Measurements from ENCODE around the gene IL33.

The IL33 gene

GRCh38 chr9:6214903-6215302 is 704 bp upstream of the IL33 start:
- Histone ChIP-seq H3K4me1 (ENCODE audit: control insufficient read depth in 2 of 2, insufficient read depth in 2 of 2, low read length in 2 of 2) (no peaks in the 10 kb centered on the region), H3K27ac (ENCODE audit: low read depth in 2 of 2, low read length in 2 of 2) (peak overlapping the region in 1 of 2 donors; percentile 3), H3K27me3 (ENCODE audit: control insufficient read depth in 2 of 2, insufficient read depth in 2 of 2, low read length in 2 of 2) (no peaks in the 10 kb centered on the region), H3K9me3 (ENCODE audit: control insufficient read depth in 2 of 2, low read length in 2 of 2) (peaks cover 3% of the 10 kb centered on the region in 2 donors), H3K36me3 (ENCODE audit: control insufficient read depth in 2 of 2, insufficient read depth in 2 of 2, low read length in 2 of 2) (no peaks in the 10 kb centered on the region), H3K4me3 (ENCODE audit: low read length in 2 of 2) (no peak overlapping the region), H3K9ac (ENCODE audit: low read depth in 1 of 2, low read length in 2 of 2) (no peak overlapping the region)

GRCh38 chr9:6216002-6216401 is 395 bp downstream of the IL33 start:
- Histone ChIP-seq H3K9me3 (ENCODE audit: control insufficient read depth in 2 of 2, low read length in 2 of 2) (no peaks in the 10 kb centered on the region), H3K4me3 (ENCODE audit: low read length in 2 of 2) (peak overlapping the region in 1 of 2 donors; percentile 41)

GRCh38 chr9:6216951-6217350 is 1.3 kb downstream of the IL33 start:
- no peak overlapping the region for H3K4me3 ChIP-seq (ENCODE audit: low read length in 2 of 2)
- H3K4me1 ChIP-seq (ENCODE audit: control insufficient read depth in 2 of 2, insufficient read depth in 2 of 2, low read length in 2 of 2): no peaks in the 10 kb centered on the region
- no peak overlapping the region for H3K9ac ChIP-seq (ENCODE audit: low read depth in 1 of 2, low read length in 2 of 2)
- H3K27ac ChIP-seq (ENCODE audit: low read depth in 2 of 2, low read length in 2 of 2): no peak overlapping the region
- H3K27me3 ChIP-seq (ENCODE audit: control insufficient read depth in 2 of 2, insufficient read depth in 2 of 2, low read length in 2 of 2): no peaks in the 10 kb centered on the region
- H3K36me3 ChIP-seq (ENCODE audit: control insufficient read depth in 2 of 2, insufficient read depth in 2 of 2, low read length in 2 of 2): no peaks in the 10 kb centered on the region
- H3K9me3 ChIP-seq (ENCODE audit: control insufficient read depth in 2 of 2, low read length in 2 of 2): no peaks in the 10 kb centered on the region

More at GRCh38 chr9:6216002-6216401, 395 bp downstream of the IL33 start:
- H3K9ac ChIP-seq (ENCODE audit: low read depth in 1 of 2, low read length in 2 of 2): no peak overlapping the region
- H3K27me3 ChIP-seq (ENCODE audit: control insufficient read depth in 2 of 2, insufficient read depth in 2 of 2, low read length in 2 of 2): no peaks in the 10 kb centered on the region
- H3K27ac ChIP-seq (ENCODE audit: low read depth in 2 of 2, low read length in 2 of 2): no peak overlapping the region
- H3K36me3 ChIP-seq (ENCODE audit: control insufficient read depth in 2 of 2, insufficient read depth in 2 of 2, low read length in 2 of 2): no peaks in the 10 kb centered on the region
- H3K4me1 ChIP-seq (ENCODE audit: control insufficient read depth in 2 of 2, insufficient read depth in 2 of 2, low read length in 2 of 2): no peaks in the 10 kb centered on the region

- peak overlapping the region in 1 of 2 donors; percentile 14 for H3K4me3 ChIP-seq (ENCODE audit: low read length in 2 of 2)
- no peaks in the 10 kb centered on the region for H3K27me3 ChIP-seq (ENCODE audit: control insufficient read depth in 2 of 2, insufficient read depth in 2 of 2, low read length in 2 of 2)
- H3K9ac ChIP-seq (ENCODE audit: low read depth in 1 of 2, low read length in 2 of 2): no peak overlapping the region
- no peak overlapping the region for H3K27ac ChIP-seq (ENCODE audit: low read depth in 2 of 2, low read length in 2 of 2)
- H3K4me1 ChIP-seq (ENCODE audit: control insufficient read depth in 2 of 2, insufficient read depth in 2 of 2, low read length in 2 of 2): no peaks in the 10 kb centered on the region
- no peaks in the 10 kb centered on the region for H3K36me3 ChIP-seq (ENCODE audit: control insufficient read depth in 2 of 2, insufficient read depth in 2 of 2, low read length in 2 of 2)
- H3K9me3 ChIP-seq (ENCODE audit: control insufficient read depth in 2 of 2, low read length in 2 of 2): no peaks in the 10 kb centered on the region
Observed at GRCh38 chr9:6218099-6218502, 2.5 kb downstream of the IL33 start.

- H3K36me3 ChIP-seq (ENCODE audit: control insufficient read depth in 2 of 2, insufficient read depth in 2 of 2, low read length in 2 of 2): no peaks in the 10 kb centered on the region
- H3K27me3 ChIP-seq (ENCODE audit: control insufficient read depth in 2 of 2, insufficient read depth in 2 of 2, low read length in 2 of 2): no peaks in the 10 kb centered on the region
- no peak overlapping the region for H3K27ac ChIP-seq (ENCODE audit: low read depth in 2 of 2, low read length in 2 of 2)
- no peak overlapping the region for H3K4me3 ChIP-seq (ENCODE audit: low read length in 2 of 2)
- H3K9me3 ChIP-seq (ENCODE audit: control insufficient read depth in 2 of 2, low read length in 2 of 2): no peaks in the 10 kb centered on the region
- no peaks in the 10 kb centered on the region for H3K4me1 ChIP-seq (ENCODE audit: control insufficient read depth in 2 of 2, insufficient read depth in 2 of 2, low read length in 2 of 2)
- H3K9ac ChIP-seq (ENCODE audit: low read depth in 1 of 2, low read length in 2 of 2): no peak overlapping the region
Observed at GRCh38 chr9:6219040-6219439, 3.4 kb downstream of the IL33 start.

- H3K9ac ChIP-seq (ENCODE audit: low read depth in 1 of 2, low read length in 2 of 2): no peak overlapping the region
- H3K4me1 ChIP-seq (ENCODE audit: control insufficient read depth in 2 of 2, insufficient read depth in 2 of 2, low read length in 2 of 2): no peaks in the 10 kb centered on the region
- no peaks in the 10 kb centered on the region for H3K9me3 ChIP-seq (ENCODE audit: control insufficient read depth in 2 of 2, low read length in 2 of 2)
- H3K27me3 ChIP-seq (ENCODE audit: control insufficient read depth in 2 of 2, insufficient read depth in 2 of 2, low read length in 2 of 2): no peaks in the 10 kb centered on the region
- H3K36me3 ChIP-seq (ENCODE audit: control insufficient read depth in 2 of 2, insufficient read depth in 2 of 2, low read length in 2 of 2): no peaks in the 10 kb centered on the region
- H3K27ac ChIP-seq (ENCODE audit: low read depth in 2 of 2, low read length in 2 of 2): no peak overlapping the region
- no peak overlapping the region for H3K4me3 ChIP-seq (ENCODE audit: low read length in 2 of 2)
Observed at GRCh38 chr9:6219981-6220380, 4.4 kb downstream of the IL33 start.

GRCh38 chr9:6224393-6225154 is 9.0 kb downstream of the IL33 start:
- Histone ChIP-seq H3K4me1 (ENCODE audit: control insufficient read depth in 2 of 2, insufficient read depth in 2 of 2, low read length in 2 of 2) (no peaks in the 10 kb centered on the region), H3K27ac (ENCODE audit: low read depth in 2 of 2, low read length in 2 of 2) (no peak overlapping the region), H3K4me3 (ENCODE audit: low read length in 2 of 2) (no peak overlapping the region), H3K27me3 (ENCODE audit: control insufficient read depth in 2 of 2, insufficient read depth in 2 of 2, low read length in 2 of 2) (no peaks in the 10 kb centered on the region), H3K36me3 (ENCODE audit: control insufficient read depth in 2 of 2, insufficient read depth in 2 of 2, low read length in 2 of 2) (no peaks in the 10 kb centered on the region), H3K9ac (ENCODE audit: low read depth in 1 of 2, low read length in 2 of 2) (no peak overlapping the region), H3K9me3 (ENCODE audit: control insufficient read depth in 2 of 2, low read length in 2 of 2) (no peaks in the 10 kb centered on the region)

- H3K4me1 ChIP-seq (ENCODE audit: control insufficient read depth in 2 of 2, insufficient read depth in 2 of 2, low read length in 2 of 2): peaks cover 0 to 7% of the 10 kb centered on the region in 2 donors
- H3K36me3 ChIP-seq (ENCODE audit: control insufficient read depth in 2 of 2, insufficient read depth in 2 of 2, low read length in 2 of 2): no peaks in the 10 kb centered on the region
- H3K27me3 ChIP-seq (ENCODE audit: control insufficient read depth in 2 of 2, insufficient read depth in 2 of 2, low read length in 2 of 2): no peaks in the 10 kb centered on the region
- no peaks in the 10 kb centered on the region for H3K9me3 ChIP-seq (ENCODE audit: control insufficient read depth in 2 of 2, low read length in 2 of 2)
- no peak overlapping the region for H3K9ac ChIP-seq (ENCODE audit: low read depth in 1 of 2, low read length in 2 of 2)
- no peak overlapping the region for H3K27ac ChIP-seq (ENCODE audit: low read depth in 2 of 2, low read length in 2 of 2)
- no peak overlapping the region for H3K4me3 ChIP-seq (ENCODE audit: low read length in 2 of 2)
Observed at GRCh38 chr9:6226696-6227095, 11.1 kb downstream of the IL33 start.

- no peak overlapping the region for H3K4me3 ChIP-seq (ENCODE audit: low read length in 2 of 2)
- no peaks in the 10 kb centered on the region for H3K9me3 ChIP-seq (ENCODE audit: control insufficient read depth in 2 of 2, low read length in 2 of 2)
- no peaks in the 10 kb centered on the region for H3K36me3 ChIP-seq (ENCODE audit: control insufficient read depth in 2 of 2, insufficient read depth in 2 of 2, low read length in 2 of 2)
- H3K4me1 ChIP-seq (ENCODE audit: control insufficient read depth in 2 of 2, insufficient read depth in 2 of 2, low read length in 2 of 2): peaks cover 0 to 7% of the 10 kb centered on the region in 2 donors
- H3K27me3 ChIP-seq (ENCODE audit: control insufficient read depth in 2 of 2, insufficient read depth in 2 of 2, low read length in 2 of 2): no peaks in the 10 kb centered on the region
- H3K9ac ChIP-seq (ENCODE audit: low read depth in 1 of 2, low read length in 2 of 2): no peak overlapping the region
- no peak overlapping the region for H3K27ac ChIP-seq (ENCODE audit: low read depth in 2 of 2, low read length in 2 of 2)
Observed at GRCh38 chr9:6229186-6229585, 13.6 kb downstream of the IL33 start.

- Histone ChIP-seq H3K4me1 (ENCODE audit: control insufficient read depth in 2 of 2, insufficient read depth in 2 of 2, low read length in 2 of 2) (peaks cover 0 to 7% of the 10 kb centered on the region in 2 donors), H3K36me3 (ENCODE audit: control insufficient read depth in 2 of 2, insufficient read depth in 2 of 2, low read length in 2 of 2) (no peaks in the 10 kb centered on the region), H3K4me3 (ENCODE audit: low read length in 2 of 2) (no peak overlapping the region), H3K9me3 (ENCODE audit: control insufficient read depth in 2 of 2, low read length in 2 of 2) (no peaks in the 10 kb centered on the region), H3K27me3 (ENCODE audit: control insufficient read depth in 2 of 2, insufficient read depth in 2 of 2, low read length in 2 of 2) (no peaks in the 10 kb centered on the region), H3K27ac (ENCODE audit: low read depth in 2 of 2, low read length in 2 of 2) (no peak overlapping the region), H3K9ac (ENCODE audit: low read depth in 1 of 2, low read length in 2 of 2) (no peak overlapping the region)
Observed at GRCh38 chr9:6229619-6230018, 14.0 kb downstream of the IL33 start.

Measured in mucosa of rectum (tissue), 2 donors.